ENCODE measurements around the gene REPIN1.
A peak's percentile ranks its signal among the peaks of the same experiment; 100 is the strongest.

Gene REPIN1

DNA sequence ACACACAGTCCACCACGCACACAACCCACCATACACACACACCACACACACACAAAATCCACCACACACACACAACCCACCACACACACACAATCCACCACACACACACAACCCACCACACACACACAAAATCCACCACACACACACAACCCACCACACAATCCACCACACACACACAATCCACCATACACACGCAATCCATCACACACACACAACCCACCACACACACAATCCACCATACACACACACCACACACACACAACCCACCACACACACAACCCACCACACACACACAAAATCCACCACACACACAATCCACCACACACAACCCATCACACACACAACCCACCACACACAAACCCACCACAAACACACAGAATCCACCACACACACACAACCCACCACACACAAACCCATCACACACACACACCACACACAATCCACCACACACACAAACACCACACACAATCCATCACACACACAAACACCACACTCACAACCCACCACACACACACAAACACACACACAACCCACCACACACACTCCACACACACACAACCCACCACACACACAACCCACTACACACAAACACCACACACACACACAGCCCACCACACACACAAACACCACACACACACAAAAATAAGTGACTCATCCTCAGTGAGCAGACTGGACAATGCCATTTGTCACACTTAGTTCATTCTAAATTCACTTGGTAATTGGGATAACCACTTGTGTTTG is 8.8 kb upstream of the REPIN1 start (continued):
- TF ChIP-seq, protein P1, sequence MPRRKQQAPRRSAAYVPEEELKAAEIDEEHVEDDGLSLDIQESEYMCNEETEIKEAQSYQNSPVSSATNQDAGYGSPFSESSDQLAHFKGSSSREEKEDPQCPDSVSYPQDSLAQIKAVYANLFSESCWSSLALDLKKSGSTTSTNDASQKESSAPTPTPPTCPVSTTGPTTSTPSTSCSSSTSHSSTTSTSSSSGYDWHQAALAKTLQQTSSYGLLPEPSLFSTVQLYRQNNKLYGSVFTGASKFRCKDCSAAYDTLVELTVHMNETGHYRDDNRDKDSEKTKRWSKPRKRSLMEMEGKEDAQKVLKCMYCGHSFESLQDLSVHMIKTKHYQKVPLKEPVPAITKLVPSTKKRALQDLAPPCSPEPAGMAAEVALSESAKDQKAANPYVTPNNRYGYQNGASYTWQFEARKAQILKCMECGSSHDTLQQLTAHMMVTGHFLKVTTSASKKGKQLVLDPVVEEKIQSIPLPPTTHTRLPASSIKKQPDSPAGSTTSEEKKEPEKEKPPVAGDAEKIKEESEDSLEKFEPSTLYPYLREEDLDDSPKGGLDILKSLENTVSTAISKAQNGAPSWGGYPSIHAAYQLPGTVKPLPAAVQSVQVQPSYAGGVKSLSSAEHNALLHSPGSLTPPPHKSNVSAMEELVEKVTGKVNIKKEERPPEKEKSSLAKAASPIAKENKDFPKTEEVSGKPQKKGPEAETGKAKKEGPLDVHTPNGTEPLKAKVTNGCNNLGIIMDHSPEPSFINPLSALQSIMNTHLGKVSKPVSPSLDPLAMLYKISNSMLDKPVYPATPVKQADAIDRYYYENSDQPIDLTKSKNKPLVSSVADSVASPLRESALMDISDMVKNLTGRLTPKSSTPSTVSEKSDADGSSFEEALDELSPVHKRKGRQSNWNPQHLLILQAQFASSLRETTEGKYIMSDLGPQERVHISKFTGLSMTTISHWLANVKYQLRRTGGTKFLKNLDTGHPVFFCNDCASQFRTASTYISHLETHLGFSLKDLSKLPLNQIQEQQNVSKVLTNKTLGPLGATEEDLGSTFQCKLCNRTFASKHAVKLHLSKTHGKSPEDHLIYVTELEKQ (tag by site-specific recombination; IDR thresholded peaks at IDR 0.05; ENCODE audit: borderline replicate concordance) = peak; percentile 94
- TF ChIP-seq, protein P2, sequence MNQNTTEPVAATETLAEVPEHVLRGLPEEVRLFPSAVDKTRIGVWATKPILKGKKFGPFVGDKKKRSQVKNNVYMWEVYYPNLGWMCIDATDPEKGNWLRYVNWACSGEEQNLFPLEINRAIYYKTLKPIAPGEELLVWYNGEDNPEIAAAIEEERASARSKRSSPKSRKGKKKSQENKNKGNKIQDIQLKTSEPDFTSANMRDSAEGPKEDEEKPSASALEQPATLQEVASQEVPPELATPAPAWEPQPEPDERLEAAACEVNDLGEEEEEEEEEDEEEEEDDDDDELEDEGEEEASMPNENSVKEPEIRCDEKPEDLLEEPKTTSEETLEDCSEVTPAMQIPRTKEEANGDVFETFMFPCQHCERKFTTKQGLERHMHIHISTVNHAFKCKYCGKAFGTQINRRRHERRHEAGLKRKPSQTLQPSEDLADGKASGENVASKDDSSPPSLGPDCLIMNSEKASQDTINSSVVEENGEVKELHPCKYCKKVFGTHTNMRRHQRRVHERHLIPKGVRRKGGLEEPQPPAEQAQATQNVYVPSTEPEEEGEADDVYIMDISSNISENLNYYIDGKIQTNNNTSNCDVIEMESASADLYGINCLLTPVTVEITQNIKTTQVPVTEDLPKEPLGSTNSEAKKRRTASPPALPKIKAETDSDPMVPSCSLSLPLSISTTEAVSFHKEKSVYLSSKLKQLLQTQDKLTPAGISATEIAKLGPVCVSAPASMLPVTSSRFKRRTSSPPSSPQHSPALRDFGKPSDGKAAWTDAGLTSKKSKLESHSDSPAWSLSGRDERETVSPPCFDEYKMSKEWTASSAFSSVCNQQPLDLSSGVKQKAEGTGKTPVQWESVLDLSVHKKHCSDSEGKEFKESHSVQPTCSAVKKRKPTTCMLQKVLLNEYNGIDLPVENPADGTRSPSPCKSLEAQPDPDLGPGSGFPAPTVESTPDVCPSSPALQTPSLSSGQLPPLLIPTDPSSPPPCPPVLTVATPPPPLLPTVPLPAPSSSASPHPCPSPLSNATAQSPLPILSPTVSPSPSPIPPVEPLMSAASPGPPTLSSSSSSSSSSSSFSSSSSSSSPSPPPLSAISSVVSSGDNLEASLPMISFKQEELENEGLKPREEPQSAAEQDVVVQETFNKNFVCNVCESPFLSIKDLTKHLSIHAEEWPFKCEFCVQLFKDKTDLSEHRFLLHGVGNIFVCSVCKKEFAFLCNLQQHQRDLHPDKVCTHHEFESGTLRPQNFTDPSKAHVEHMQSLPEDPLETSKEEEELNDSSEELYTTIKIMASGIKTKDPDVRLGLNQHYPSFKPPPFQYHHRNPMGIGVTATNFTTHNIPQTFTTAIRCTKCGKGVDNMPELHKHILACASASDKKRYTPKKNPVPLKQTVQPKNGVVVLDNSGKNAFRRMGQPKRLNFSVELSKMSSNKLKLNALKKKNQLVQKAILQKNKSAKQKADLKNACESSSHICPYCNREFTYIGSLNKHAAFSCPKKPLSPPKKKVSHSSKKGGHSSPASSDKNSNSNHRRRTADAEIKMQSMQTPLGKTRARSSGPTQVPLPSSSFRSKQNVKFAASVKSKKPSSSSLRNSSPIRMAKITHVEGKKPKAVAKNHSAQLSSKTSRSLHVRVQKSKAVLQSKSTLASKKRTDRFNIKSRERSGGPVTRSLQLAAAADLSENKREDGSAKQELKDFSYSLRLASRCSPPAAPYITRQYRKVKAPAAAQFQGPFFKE (tag by site-specific recombination; IDR thresholded peaks at IDR 0.05; ENCODE audit: borderline replicate concordance) = no peak
- TF ChIP-seq, protein P3, sequence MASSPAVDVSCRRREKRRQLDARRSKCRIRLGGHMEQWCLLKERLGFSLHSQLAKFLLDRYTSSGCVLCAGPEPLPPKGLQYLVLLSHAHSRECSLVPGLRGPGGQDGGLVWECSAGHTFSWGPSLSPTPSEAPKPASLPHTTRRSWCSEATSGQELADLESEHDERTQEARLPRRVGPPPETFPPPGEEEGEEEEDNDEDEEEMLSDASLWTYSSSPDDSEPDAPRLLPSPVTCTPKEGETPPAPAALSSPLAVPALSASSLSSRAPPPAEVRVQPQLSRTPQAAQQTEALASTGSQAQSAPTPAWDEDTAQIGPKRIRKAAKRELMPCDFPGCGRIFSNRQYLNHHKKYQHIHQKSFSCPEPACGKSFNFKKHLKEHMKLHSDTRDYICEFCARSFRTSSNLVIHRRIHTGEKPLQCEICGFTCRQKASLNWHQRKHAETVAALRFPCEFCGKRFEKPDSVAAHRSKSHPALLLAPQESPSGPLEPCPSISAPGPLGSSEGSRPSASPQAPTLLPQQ (tag by site-specific recombination; IDR thresholded peaks at IDR 0.05) = peak; percentile 20; the same call in 1 of the 2 replicates
- TF ChIP-seq ZNF10 (tag by site-specific recombination; IDR thresholded peaks at IDR 0.05) = no peak; the same call in 1 of the 2 replicates
- peak; percentile 81 for TF ChIP-seq BCL11B (tag by site-specific recombination; IDR thresholded peaks at IDR 0.05; ENCODE audit: low read depth)
- TF ChIP-seq ZNF555 (tag by site-specific recombination; conservative IDR thresholded peaks at IDR 0.05) = no peak
- TF ChIP-seq, protein P4, sequence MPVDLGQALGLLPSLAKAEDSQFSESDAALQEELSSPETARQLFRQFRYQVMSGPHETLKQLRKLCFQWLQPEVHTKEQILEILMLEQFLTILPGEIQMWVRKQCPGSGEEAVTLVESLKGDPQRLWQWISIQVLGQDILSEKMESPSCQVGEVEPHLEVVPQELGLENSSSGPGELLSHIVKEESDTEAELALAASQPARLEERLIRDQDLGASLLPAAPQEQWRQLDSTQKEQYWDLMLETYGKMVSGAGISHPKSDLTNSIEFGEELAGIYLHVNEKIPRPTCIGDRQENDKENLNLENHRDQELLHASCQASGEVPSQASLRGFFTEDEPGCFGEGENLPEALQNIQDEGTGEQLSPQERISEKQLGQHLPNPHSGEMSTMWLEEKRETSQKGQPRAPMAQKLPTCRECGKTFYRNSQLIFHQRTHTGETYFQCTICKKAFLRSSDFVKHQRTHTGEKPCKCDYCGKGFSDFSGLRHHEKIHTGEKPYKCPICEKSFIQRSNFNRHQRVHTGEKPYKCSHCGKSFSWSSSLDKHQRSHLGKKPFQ (tag by site-specific recombination; IDR thresholded peaks at IDR 0.05) = peak; percentile 87
- TF ChIP-seq KLF8 (tag by site-specific recombination; IDR thresholded peaks at IDR 0.05) = peak; percentile 89
- peak; percentile 82; the same call in 1 of the 2 replicates for TF ChIP-seq ZNF837 (tag by site-specific recombination; IDR thresholded peaks at IDR 0.05)
- TF ChIP-seq ZNF600 (tag by site-specific recombination; IDR thresholded peaks at IDR 0.05) = peak; percentile 57; the same call in 1 of the 2 replicates
- TF ChIP-seq ZNF785 (tag by site-specific recombination; IDR thresholded peaks at IDR 0.05) = peak; percentile 92; the same call in 1 of the 2 replicates
- no peak for TF ChIP-seq HOXC10 (CRISPR knock-in tag; IDR thresholded peaks at IDR 0.05)
- TF ChIP-seq, protein P5, sequence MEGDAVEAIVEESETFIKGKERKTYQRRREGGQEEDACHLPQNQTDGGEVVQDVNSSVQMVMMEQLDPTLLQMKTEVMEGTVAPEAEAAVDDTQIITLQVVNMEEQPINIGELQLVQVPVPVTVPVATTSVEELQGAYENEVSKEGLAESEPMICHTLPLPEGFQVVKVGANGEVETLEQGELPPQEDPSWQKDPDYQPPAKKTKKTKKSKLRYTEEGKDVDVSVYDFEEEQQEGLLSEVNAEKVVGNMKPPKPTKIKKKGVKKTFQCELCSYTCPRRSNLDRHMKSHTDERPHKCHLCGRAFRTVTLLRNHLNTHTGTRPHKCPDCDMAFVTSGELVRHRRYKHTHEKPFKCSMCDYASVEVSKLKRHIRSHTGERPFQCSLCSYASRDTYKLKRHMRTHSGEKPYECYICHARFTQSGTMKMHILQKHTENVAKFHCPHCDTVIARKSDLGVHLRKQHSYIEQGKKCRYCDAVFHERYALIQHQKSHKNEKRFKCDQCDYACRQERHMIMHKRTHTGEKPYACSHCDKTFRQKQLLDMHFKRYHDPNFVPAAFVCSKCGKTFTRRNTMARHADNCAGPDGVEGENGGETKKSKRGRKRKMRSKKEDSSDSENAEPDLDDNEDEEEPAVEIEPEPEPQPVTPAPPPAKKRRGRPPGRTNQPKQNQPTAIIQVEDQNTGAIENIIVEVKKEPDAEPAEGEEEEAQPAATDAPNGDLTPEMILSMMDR (tag by site-specific recombination; IDR thresholded peaks at IDR 0.05) = no peak
- no peak for TF ChIP-seq ZNF202 (tag by site-specific recombination; IDR thresholded peaks at IDR 0.05; ENCODE audit: borderline replicate concordance)
- TF ChIP-seq, protein P6, sequence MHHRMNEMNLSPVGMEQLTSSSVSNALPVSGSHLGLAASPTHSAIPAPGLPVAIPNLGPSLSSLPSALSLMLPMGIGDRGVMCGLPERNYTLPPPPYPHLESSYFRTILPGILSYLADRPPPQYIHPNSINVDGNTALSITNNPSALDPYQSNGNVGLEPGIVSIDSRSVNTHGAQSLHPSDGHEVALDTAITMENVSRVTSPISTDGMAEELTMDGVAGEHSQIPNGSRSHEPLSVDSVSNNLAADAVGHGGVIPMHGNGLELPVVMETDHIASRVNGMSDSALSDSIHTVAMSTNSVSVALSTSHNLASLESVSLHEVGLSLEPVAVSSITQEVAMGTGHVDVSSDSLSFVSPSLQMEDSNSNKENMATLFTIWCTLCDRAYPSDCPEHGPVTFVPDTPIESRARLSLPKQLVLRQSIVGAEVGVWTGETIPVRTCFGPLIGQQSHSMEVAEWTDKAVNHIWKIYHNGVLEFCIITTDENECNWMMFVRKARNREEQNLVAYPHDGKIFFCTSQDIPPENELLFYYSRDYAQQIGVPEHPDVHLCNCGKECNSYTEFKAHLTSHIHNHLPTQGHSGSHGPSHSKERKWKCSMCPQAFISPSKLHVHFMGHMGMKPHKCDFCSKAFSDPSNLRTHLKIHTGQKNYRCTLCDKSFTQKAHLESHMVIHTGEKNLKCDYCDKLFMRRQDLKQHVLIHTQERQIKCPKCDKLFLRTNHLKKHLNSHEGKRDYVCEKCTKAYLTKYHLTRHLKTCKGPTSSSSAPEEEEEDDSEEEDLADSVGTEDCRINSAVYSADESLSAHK (tag by site-specific recombination; IDR thresholded peaks at IDR 0.05) = peak; percentile 68; the same call in 1 of the 2 replicates
- TF ChIP-seq ZNF302 (tag by site-specific recombination; IDR thresholded peaks at IDR 0.05; ENCODE audit: low read depth) = no peak
- TF ChIP-seq ZBTB8A (tag by site-specific recombination; IDR thresholded peaks at IDR 0.05) = no peak
- no peak for TF ChIP-seq ZNF521 (tag by site-specific recombination; IDR thresholded peaks at IDR 0.05)
- TF ChIP-seq ZNF707 (tag by site-specific recombination; IDR thresholded peaks at IDR 0.05) = peak; percentile 53; the same call in 1 of the 2 replicates
- peak; percentile 88 for TF ChIP-seq ZNF146 (tag by site-specific recombination; IDR thresholded peaks at IDR 0.05)
- 0 out of 2 replicates have a peak, but pooled peaks have one; percentile 18 for TF ChIP-seq ZNF792 (tag by site-specific recombination; IDR thresholded peaks at IDR 0.05)
- TF ChIP-seq ZNF830 (tag by site-specific recombination; IDR thresholded peaks at IDR 0.05; ENCODE audit: low read depth) = no peak
